HG02840 (cell line): Measurements from ENCODE around the gene METTL23.
A peak's percentile ranks its signal among the peaks of the same experiment; 100 is the strongest.
"Not testable (repeated sequence)": the region's sequence is repeated elsewhere in the genome, so short reads cannot be mapped to it uniquely, and the experiment has no call there.

Experiments used
- ATAC-seq: cut with Tn5 transposase; IDR thresholded peaks from one replicate; pipeline ENCODE4 v1.9.1; 2021; ENCODE audit warnings: mild to moderate bottlenecking, moderate library complexity, moderate number of reproducible peaks; ENCODE audit not compliant: unreplicated experiment, low FRiP score

The METTL23 gene

GRCh38 chr17:76732734-76733617, 6.3 kb downstream of the METTL23 start:
- no peak for ATAC-seq

GRCh38 chr17:76733618-76733957, 6.9 kb downstream of the METTL23 start:
- no peak for ATAC-seq

- ATAC-seq, result no peak
These were observed 7.6 kb downstream of the METTL23 start for GRCh38 chr17:76734080-76734840.

GRCh38 chr17:76735006-76735405, 8.4 kb downstream of the METTL23 start:
- no peak for ATAC-seq

- no peak for ATAC-seq
These were observed 9.1 kb downstream of the METTL23 start for GRCh38 chr17:76735586-76736348.

- peak; percentile 11 for ATAC-seq
These were observed 9.9 kb downstream of the METTL23 start for GRCh38 chr17:76736349-76737081.

GRCh38 chr17:76737082-76737675, 10.5 kb downstream of the METTL23 start, which contains the start of gene SRSF2:
Gene SRSF2, minus strand, starts transcription at chr17:76737331. Its CDS starts 171 bp downstream, at chr17:76737160.
- peak; percentile 64 for ATAC-seq

DNA sequence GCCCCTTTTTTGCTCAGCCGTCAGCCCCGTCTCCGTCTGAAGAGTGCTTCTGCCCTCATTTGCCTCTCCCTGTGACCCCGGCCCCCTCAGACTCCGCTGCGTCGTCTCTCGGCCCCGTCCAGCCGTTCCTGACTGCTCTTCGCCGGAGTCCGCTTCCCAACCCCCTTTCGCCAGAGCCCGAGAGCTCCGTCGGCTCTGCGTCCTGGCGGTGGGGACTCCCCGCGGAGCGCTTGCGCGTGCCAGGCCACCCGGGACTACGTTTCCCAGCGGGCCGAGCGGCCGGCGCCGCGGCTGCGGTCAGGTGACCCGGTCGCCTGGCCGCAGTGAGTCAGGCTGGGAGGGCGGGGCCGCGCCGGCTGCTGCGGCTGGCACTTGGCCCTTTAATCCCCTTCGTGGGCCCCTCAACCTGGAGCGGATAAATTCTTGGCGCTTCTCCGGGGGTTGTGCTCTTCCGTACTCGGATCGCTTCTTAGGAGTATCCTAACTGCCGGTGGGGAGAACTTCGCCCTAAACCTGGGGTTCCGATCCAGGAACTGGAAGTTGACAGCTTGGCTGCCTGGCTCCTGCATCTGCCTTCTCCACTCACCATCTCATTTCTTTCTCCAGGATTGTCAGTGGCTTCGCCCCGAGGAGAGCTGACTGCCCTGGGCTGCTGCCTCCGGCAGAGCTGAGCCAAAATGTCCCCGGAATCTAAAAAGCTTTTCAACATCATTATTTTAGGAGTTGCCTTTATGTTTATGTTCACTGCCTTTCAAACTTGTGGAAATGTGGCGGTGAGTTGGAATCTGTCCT, 11.2 kb downstream of the METTL23 start, which contains the start of gene MFSD11:
Gene MFSD11 (plus strand): TSS at position 444 of the 792 bp plus-strand sequence. CDS start 234 bp downstream, at position 678.
- ATAC-seq, result peak; percentile 52

DNA sequence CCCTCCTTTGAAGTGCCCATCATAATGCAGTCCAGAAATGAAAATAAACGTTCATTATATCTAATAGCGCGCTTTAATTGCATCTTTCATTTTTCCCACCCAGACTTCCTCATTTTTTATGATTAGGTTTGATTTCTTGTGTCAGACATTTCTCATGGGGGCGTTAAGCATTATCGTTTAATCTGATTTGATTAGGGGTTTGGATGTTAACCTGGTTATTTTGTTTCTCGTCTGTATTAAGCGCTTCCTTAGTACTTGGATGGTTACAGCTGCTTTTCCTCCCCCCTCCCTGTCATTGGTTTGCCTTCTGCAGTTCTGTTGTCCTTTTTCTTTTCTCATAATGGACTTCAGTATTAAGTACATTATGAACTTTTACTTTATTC, 11.8 kb downstream of the METTL23 start:
- ATAC-seq, result no peak

- not testable (repeated sequence) for ATAC-seq
These were observed 13.0 kb downstream of the METTL23 start for GRCh38 chr17:76739568-76740115.

DNA sequence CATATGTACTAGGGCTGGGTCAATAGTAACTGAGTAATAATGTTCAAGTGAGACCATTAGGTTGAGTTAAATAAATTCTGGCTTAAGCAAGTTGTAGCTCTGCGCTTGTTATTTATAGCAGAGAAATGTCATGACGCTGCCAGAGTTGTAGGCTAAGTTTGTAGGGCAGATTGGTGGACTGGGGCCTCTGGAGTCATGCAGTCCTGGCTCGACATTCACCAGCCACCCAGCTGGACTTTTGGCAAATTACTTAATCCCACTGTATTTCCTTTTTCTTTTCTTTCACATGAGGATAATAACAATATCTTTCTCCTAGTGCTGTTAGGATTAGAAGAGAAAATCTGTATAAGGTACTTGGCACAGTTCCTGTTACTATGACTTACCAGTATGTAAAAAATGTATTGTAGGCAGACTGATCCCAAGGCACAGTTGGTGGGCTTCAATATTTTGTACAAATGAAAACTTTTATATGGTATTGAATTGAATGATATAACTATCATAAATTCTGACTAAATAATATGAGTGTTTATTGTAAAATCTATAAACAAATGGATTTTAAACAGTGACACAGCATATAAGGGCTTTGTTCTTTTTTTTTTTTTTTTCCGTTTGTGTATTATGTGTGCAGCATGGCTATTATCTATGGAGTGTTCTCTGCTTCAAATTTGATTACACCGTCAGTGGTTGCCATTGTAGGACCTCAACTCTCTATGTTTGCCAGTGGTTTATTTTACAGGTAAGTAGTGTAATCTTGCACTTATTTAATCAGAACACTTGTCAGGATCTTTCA, 13.9 kb downstream of the METTL23 start:
- no peak for ATAC-seq

DNA sequence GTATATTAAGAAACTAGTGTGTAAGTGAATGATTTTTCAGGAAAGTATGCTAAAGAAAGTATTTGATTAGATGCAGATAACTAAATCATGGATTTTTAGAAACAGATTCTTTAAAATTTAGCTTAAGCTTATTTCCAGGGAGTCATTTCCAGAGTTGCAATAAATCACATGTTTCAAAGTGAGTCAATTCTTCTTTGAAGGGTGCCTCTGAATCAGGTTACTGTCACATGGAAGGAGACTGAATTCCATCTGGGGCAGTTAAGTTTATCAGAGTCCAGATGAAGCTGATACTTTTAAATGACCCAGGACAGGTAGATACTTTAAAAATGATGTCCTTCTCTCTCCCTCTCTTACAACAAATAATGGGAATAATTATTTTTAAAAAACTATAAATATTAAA, 16.3 kb downstream of the METTL23 start:
- ATAC-seq, result no peak

GRCh38 chr17:76744747-76745146, 18.1 kb downstream of the METTL23 start:
- ATAC-seq, result no peak

GRCh38 chr17:76745785-76746184, 19.1 kb downstream of the METTL23 start:
- ATAC-seq, result not testable (repeated sequence)

DNA sequence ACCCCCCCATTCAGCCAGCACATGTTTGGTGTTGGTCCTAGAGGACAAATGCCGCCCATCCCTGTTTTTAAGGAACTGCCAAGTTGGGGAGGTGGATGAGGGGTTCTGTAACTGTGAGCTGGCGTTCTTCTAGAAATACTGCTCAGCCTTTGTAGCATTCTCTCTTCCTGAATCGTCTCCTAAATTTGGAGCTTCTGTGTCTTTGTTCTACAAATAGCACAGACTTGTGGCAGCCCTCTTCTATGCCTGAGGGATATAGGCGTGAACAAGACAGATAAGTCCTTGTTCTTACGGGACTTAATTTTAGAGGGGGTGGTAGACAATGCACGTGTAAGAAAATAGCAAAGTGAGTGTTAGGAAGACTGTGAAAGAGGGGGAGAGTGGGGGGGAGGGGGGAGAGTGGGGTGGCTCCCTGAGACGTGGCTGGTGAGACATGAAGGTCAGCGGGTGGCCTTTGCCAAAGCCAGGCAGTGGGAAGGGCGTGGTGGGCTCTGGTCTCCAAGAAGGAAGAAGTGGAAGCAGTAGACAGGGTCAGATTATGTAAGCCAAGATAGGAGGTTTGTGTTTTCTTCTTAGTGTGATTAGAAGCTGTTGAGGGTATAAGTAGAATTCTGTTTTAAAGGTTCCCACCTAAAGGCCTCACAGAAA, 21.2 kb downstream of the METTL23 start:
- ATAC-seq, result no peak

GRCh38 chr17:76748657-76749056, 22.0 kb downstream of the METTL23 start:
- no peak for ATAC-seq

DNA sequence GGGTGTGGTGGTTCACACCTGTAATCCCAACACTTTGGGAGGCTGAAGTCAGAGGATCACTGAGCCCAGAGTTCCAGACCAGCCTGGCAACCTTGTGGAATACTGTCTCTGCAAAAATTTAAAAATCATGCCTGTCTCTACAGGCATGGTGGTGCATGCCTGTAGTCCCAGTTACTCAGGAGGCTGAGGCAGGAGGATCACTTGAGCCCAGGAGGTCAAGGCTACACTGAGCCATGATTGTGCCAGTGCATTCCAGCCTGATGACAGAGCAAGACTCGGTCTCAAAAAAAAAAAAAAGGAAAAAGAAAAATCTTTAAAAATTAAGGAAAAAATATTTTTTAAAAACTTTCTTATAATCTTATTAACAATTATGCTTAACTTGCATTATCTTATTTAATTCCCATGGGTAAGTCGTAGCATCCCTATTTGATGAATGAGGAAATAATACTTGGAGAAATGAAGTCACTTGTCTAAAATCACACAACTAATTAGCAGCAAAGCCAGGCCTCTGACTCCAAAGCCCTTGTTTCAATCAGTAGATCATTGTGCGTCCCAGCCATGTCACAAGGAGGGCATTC, 24.9 kb downstream of the METTL23 start:
- ATAC-seq, result no peak
